ENCODE measurements around the gene KDM4B.

GRCh38 chr19:5091684-5092480, 123.0 kb downstream of the KDM4B start:
- TF ChIP-seq, protein P1, sequence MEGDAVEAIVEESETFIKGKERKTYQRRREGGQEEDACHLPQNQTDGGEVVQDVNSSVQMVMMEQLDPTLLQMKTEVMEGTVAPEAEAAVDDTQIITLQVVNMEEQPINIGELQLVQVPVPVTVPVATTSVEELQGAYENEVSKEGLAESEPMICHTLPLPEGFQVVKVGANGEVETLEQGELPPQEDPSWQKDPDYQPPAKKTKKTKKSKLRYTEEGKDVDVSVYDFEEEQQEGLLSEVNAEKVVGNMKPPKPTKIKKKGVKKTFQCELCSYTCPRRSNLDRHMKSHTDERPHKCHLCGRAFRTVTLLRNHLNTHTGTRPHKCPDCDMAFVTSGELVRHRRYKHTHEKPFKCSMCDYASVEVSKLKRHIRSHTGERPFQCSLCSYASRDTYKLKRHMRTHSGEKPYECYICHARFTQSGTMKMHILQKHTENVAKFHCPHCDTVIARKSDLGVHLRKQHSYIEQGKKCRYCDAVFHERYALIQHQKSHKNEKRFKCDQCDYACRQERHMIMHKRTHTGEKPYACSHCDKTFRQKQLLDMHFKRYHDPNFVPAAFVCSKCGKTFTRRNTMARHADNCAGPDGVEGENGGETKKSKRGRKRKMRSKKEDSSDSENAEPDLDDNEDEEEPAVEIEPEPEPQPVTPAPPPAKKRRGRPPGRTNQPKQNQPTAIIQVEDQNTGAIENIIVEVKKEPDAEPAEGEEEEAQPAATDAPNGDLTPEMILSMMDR (IDR thresholded peaks at IDR 0.05): no peak
- no peak for TF ChIP-seq POLR2A (IDR thresholded peaks at IDR 0.05; ENCODE audit: low read depth)

Measured in esophagus muscularis mucosa (tissue), 3 donors.